H1 (cell line): Measurements from ENCODE around the gene ANP32B. TPM values are rescaled to one million over a fixed set of nuclear protein-coding genes. Genes with fewer than 3 reads are reported as not detected.

ENCODE experiments used
- CTCF ChIA-PET: fragments of 300-600 bp; sonication (Branson Sonifier 250); formaldehyde crosslinking; loops from one replicate; lab custom pipeline; 2021; ENCODE audit not compliant: partially characterized antibody; lab: Charles Lee
- POLR2A ChIA-PET: fragments of 300-600 bp; sonication (Branson Sonifier 250); formaldehyde crosslinking; loops from one replicate; lab custom pipeline; 2021; ENCODE audit warnings: inconsistent platforms; ENCODE audit not compliant: partially characterized antibody; lab: Charles Lee
- DNase-seq, 2 experiments: peaks; one replicate each; pipeline versions ENCODE4 v3.0.0 to v3.0.0-alpha.2; 2010 to 2022; ENCODE audit warnings: low spot score in 2 of 2, low read depth in 1 of 2, mixed read lengths in 1 of 2
- FAIRE-seq: peaks from 2 replicates; lab custom pipeline; 2011; peaks lifted over from hg19 to GRCh38; lab: Jason Lieb, UNC
- H2AFZ ChIP-seq: 2 replicates; pipeline ENCODE4 v1.8.1; 2012; ENCODE audit warnings: low read length, inconsistent platforms
- H2AK5ac ChIP-seq: 2 replicates; pipeline ENCODE4 v1.6.1; 2013; ENCODE audit warnings: low read depth, low read length
- H2BK120ac ChIP-seq: replicated peaks from 2 replicates; pipeline ENCODE3; 2013; ENCODE audit warnings: low read depth, low read length, inconsistent platforms
- H2BK12ac ChIP-seq: 2 replicates; pipeline ENCODE4 v1.6.1; 2013; ENCODE audit warnings: low read depth, low read length
- H2BK15ac ChIP-seq: 2 replicates; pipeline ENCODE4 v1.6.1; 2013; ENCODE audit warnings: low read length
- H2BK20ac ChIP-seq: 2 replicates; pipeline ENCODE4 v1.6.1; 2013; ENCODE audit warnings: low read length
- H2BK5ac ChIP-seq: 2 replicates; pipeline ENCODE4 v1.6.1; 2013; ENCODE audit warnings: low read depth, low read length
- H3K14ac ChIP-seq: 2 replicates; pipeline ENCODE4 v1.6.1; 2013; ENCODE audit warnings: inconsistent platforms; ENCODE audit not compliant: insufficient read length
- H3K18ac ChIP-seq: 2 replicates; pipeline ENCODE4 v1.6.1; 2013; ENCODE audit warnings: low read length; ENCODE audit errors: extremely low read depth
- H3K23ac ChIP-seq: 2 replicates; pipeline ENCODE4 v1.6.1; 2013; ENCODE audit warnings: inconsistent platforms; ENCODE audit not compliant: insufficient read length
- H3K23me2 ChIP-seq: 2 replicates; pipeline ENCODE4 v1.6.1; 2013; ENCODE audit warnings: low read depth, low read length
- H3K27ac ChIP-seq: 2 replicates; pipeline ENCODE4 v1.6.1; 2011; ENCODE audit warnings: low read depth, low read length, inconsistent platforms
- H3K27me3 ChIP-seq, 4 experiments: replicated peaks in 1 of 4; 1 replicate in 1 of 4; 2 replicates in 3 of 4; pipeline versions ENCODE4 v1.6.1 to v1.8.1; 2011 to 2013; ENCODE audit warnings: low read length in 3 of 4, mild to moderate bottlenecking in 3 of 4, inconsistent platforms in 2 of 4, mixed read lengths in 2 of 4, moderate library complexity in 1 of 4; ENCODE audit not compliant: control insufficient read depth in 3 of 4, insufficient read depth in 3 of 4; ENCODE audit errors: extremely low read depth in 1 of 4
- H3K36me3 ChIP-seq, 4 experiments: 2 replicates each; pipeline versions ENCODE4 v1.6.1 to v1.8.1; 2011 to 2013; ENCODE audit warnings: mild to moderate bottlenecking in 4 of 4, low read length in 3 of 4, moderate library complexity in 2 of 4, control low read depth in 1 of 4, inconsistent platforms in 1 of 4; ENCODE audit not compliant: insufficient read depth in 4 of 4, control insufficient read depth in 2 of 4
- H3K4ac ChIP-seq: replicated peaks from 2 replicates; pipeline ENCODE3; 2013; ENCODE audit warnings: low read length, low read depth, mixed read lengths, inconsistent platforms; ENCODE audit not compliant: insufficient read length
- H3K4me1 ChIP-seq, 4 experiments: replicated peaks in 1 of 4; 1 replicate in 1 of 4; 2 replicates in 3 of 4; pipeline versions ENCODE4 v1.6.1 to v1.8.1; 2011 to 2013; ENCODE audit warnings: low read length in 3 of 4, inconsistent platforms in 2 of 4, mixed read lengths in 1 of 4; ENCODE audit not compliant: insufficient read depth in 4 of 4, control insufficient read depth in 3 of 4
- H3K4me2 ChIP-seq, 2 experiments: 2 replicates each; pipeline versions ENCODE4 v1.6.1 to v1.8.1; 2011 to 2013; ENCODE audit warnings: low read depth in 2 of 2, low read length in 2 of 2, control low read depth in 1 of 2, inconsistent platforms in 1 of 2, mild to moderate bottlenecking in 1 of 2; ENCODE audit not compliant: insufficient read depth in 1 of 2
- H3K4me3 ChIP-seq, 4 experiments: fragments of 200-600, 300-600 bp in 1 of 4; sonication (generic), shearing (Covaris generic), sonication (Bioruptor Twin) in 1 of 4; 2 replicates each; pipeline versions ENCODE4 v1.5.1 to v1.8.1; 2011 to 2016; ENCODE audit warnings: low read length in 4 of 4, low read depth in 3 of 4, control low read depth in 2 of 4, inconsistent platforms in 2 of 4, mild to moderate bottlenecking in 2 of 4, mixed read lengths in 1 of 4, moderate library complexity in 1 of 4; ENCODE audit not compliant: insufficient read depth in 2 of 4; ENCODE audit errors: extremely low read depth in 1 of 4
- H3K56ac ChIP-seq: replicated peaks from 2 replicates; pipeline ENCODE3; 2013; ENCODE audit warnings: low read depth, mild to moderate bottlenecking, mixed read lengths, low read length, inconsistent platforms; ENCODE audit not compliant: insufficient read length
- H3K79me1 ChIP-seq: 2 replicates; pipeline ENCODE4 v1.6.1; 2013; ENCODE audit warnings: low read depth, low read length, control low read depth
- H3K79me2 ChIP-seq, 2 experiments: 2 replicates each; pipeline versions ENCODE4 v1.6.1 to v1.8.1; 2012 to 2013; ENCODE audit warnings: low read length in 2 of 2, mild to moderate bottlenecking in 2 of 2, inconsistent platforms in 1 of 2; ENCODE audit not compliant: insufficient read depth in 2 of 2, control insufficient read depth in 1 of 2
- H3K9ac ChIP-seq, 4 experiments: replicated peaks in 1 of 4; 1 replicate in 1 of 4; 2 replicates in 3 of 4; pipeline versions ENCODE4 v1.6.1 to v1.8.1; 2011 to 2013; ENCODE audit warnings: low read depth in 3 of 4, low read length in 3 of 4, control low read depth in 2 of 4, mild to moderate bottlenecking in 2 of 4, moderate library complexity in 2 of 4, inconsistent platforms in 1 of 4; ENCODE audit errors: extremely low read depth in 1 of 4
- H3K9me3 ChIP-seq, 2 experiments: 2 replicates each; pipeline versions ENCODE4 v1.6.1 to v1.8.1; 2012 to 2013; ENCODE audit warnings: mild to moderate bottlenecking in 2 of 2, moderate library complexity in 2 of 2, control low read depth in 1 of 2, inconsistent platforms in 1 of 2, low read depth in 1 of 2, low read length in 1 of 2, mixed read lengths in 1 of 2; ENCODE audit not compliant: insufficient read depth in 2 of 2
- H4K20me1 ChIP-seq, 2 experiments: replicated peaks in 1 of 2; 2 replicates each; pipeline versions ENCODE3 to v1.8.1; 2011 to 2013; ENCODE audit warnings: inconsistent platforms in 2 of 2, low read length in 2 of 2, mild to moderate bottlenecking in 1 of 2; ENCODE audit not compliant: insufficient read depth in 2 of 2, control insufficient read depth in 1 of 2
- H4K5ac ChIP-seq: 2 replicates; pipeline ENCODE4 v1.6.1; 2013; ENCODE audit warnings: low read length, low read depth, mixed read lengths, inconsistent platforms; ENCODE audit not compliant: insufficient read length
- H4K8ac ChIP-seq: 2 replicates; pipeline ENCODE4 v1.8.0; 2013; ENCODE audit warnings: mild to moderate bottlenecking, moderate library complexity, low read length, inconsistent platforms; ENCODE audit not compliant: insufficient read depth; ENCODE audit errors: extremely low read depth
- H4K91ac ChIP-seq: replicated peaks from 2 replicates; pipeline ENCODE3; 2013; ENCODE audit warnings: low read length, mixed read lengths, inconsistent platforms; ENCODE audit not compliant: insufficient read length
- EGR1 ChIP-seq: IDR thresholded peaks from 2 replicates; pipeline ENCODE4 v1.6.1; 2011; ENCODE audit warnings: low read depth, low read length, borderline replicate concordance
- GABPA ChIP-seq: IDR thresholded peaks from 2 replicates; pipeline ENCODE4 v1.6.1; 2011; ENCODE audit warnings: mild to moderate bottlenecking, low read length, moderate library complexity, borderline replicate concordance; ENCODE audit not compliant: insufficient read depth
- KDM1A ChIP-seq: fragments of 200-600, 300-600 bp; sonication (generic); IDR thresholded peaks from 2 replicates; pipeline ENCODE4 v1.7.1; 2016; ENCODE audit warnings: mild to moderate bottlenecking, low read length, borderline replicate concordance
- SP1 ChIP-seq: IDR thresholded peaks from 2 replicates; pipeline ENCODE4 v1.6.1; 2011; ENCODE audit warnings: low read depth, low read length
- SP4 ChIP-seq: IDR thresholded peaks from 2 replicates; pipeline ENCODE4 v1.6.1; 2012; ENCODE audit warnings: low read length, inconsistent platforms
- WGBS, 2 experiments: shearing (Covaris generic) in 1 of 2; methylation state at CpG; one replicate each; pipeline versions ENCODE4 v1.1.6 to v1.1.7; 2013 to 2015; ENCODE audit warnings: low lambda C conversion rate in 2 of 2, mixed read lengths in 2 of 2, inconsistent platforms in 1 of 2, low coverage in 1 of 2, missing lambda C conversion rate in 1 of 2; ENCODE audit not compliant: insufficient replicate concordance in 2 of 2, insufficient coverage in 1 of 2, insufficient read length in 1 of 2; ENCODE audit errors: extremely low coverage in 1 of 2, missing lambda C conversion rate in 1 of 2; 5-methylcytosine and 5-hydroxymethylcytosine counted together
- polyA plus RNA-seq, 7 experiments: library from polyadenylated mRNA; depleted of rRNA in 3 of 7; stranded (reverse) in 5 of 7; unstranded in 2 of 7; fragments of >200 nt in 5 of 7; fragments of 200-250 nt in 2 of 7; gene quantifications; 1 replicate in 5 of 7; 2 replicates in 1 of 7; 4 replicates in 1 of 7; pipeline versions ENCODE4 v1.2.1 to v1.2.3, GENCODE V29; 2011 to 2013; ENCODE audit warnings: missing spikeins in 2 of 7, mixed read lengths in 2 of 7
- total RNA-seq: library from RNA; stranded (reverse); fragmentation: NEBNext Ultra II Directional; extraction: Animal tissue kit (Norgen Biotek cat#: 25700); gene quantifications from 2 replicates; pipeline ENCODE4 v1.2.1, GENCODE V29; 2021

ANP32B gene
- total and polyA plus RNA-seq, 2 of the 8 experiments (the other 6 are each of a cell fraction or from before 2014, with no cell fraction given) = 7.6 to 88.1 TPM

DNA sequence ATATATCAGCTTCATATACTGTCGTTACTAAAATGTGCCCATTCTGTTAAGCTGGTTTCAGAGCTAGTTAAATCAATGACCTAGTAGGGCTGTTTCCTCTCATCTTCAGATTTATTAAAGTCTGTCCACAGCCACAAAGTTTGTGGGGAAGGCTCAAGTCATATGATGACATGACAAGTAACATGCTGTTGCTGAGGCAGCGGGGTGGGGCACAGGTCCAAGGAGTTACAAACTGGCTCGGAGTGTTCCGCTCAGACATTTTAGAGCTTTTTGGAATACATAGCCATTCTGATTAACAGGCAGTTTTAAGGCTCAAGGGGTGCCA lies 2.7 kb upstream of the ANP32B start:
- H3K18ac ChIP-seq = no peak overlapping the region
- H2BK20ac ChIP-seq = no peak overlapping the region
- no peak overlapping the region for H3K14ac ChIP-seq
- H3K79me2 ChIP-seq = peaks cover 0 to 4% of the 10 kb centered on the region in 2 experiments; a peak in 2 of 4 replicates
- H3K4me2 ChIP-seq = no peak overlapping the region
- no peak overlapping the region for H2BK15ac ChIP-seq
- no peaks in the 10 kb centered on the region for H3K79me1 ChIP-seq
- FAIRE-seq (no peak), DNase-seq (no peak)
- H4K5ac ChIP-seq = no peak overlapping the region
- H4K20me1 ChIP-seq = peaks cover 6 to 20% of the 10 kb centered on the region in 2 experiments
- no peak overlapping the region for H2BK12ac ChIP-seq
- H3K36me3 ChIP-seq = no peaks in the 10 kb centered on the region
- H2AK5ac ChIP-seq = no peak overlapping the region
- 87% methylated on average over 4 of the region's 4 CpGs; no CpG with 5 or more reads in 1 of the 2 experiments for WGBS, 2 experiments
- no peak overlapping the region for H4K8ac ChIP-seq
- no peak overlapping the region for H3K27ac ChIP-seq
- H2BK120ac ChIP-seq = no peak overlapping the region
- no peak overlapping the region for H3K4ac ChIP-seq
- no peak overlapping the region for H3K4me3 ChIP-seq
- no peak overlapping the region for H2AFZ ChIP-seq
- H3K27me3 ChIP-seq = peaks cover 42 to 82% (median 57%) of the 10 kb centered on the region in 4 experiments
- H3K23me2 ChIP-seq = peaks cover 12% of the 10 kb centered on the region; the same call in 1 of the 2 replicates
- H3K9ac ChIP-seq = no peak overlapping the region
- H3K56ac ChIP-seq = no peak overlapping the region
- H4K91ac ChIP-seq = no peak overlapping the region
- CTCF ChIA-PET = interaction anchor here (0.6 kb wide), 1 partner anchor 15 kb away, joined by 3 read pairs; no protein-coding TSS in a partner anchor
- POLR2A ChIA-PET = interaction anchor here (0.6 kb wide), 1 partner anchor 36 kb away, joined by 3 read pairs; no protein-coding TSS in a partner anchor
- H3K4me1 ChIP-seq = peaks cover 0 to 7% (median 2%) of the 10 kb centered on the region in 4 experiments; a peak in 2 of 7 replicates
- H2BK5ac ChIP-seq = no peak overlapping the region
- H3K23ac ChIP-seq = no peak overlapping the region
- H3K9me3 ChIP-seq = peaks cover 0 to 5% of the 10 kb centered on the region in 2 experiments; a peak in 1 of 4 replicates
- no peak for TF ChIP-seq KDM1A
- TF ChIP-seq SP4 = no peak
- no peak for TF ChIP-seq SP1
- TF ChIP-seq EGR1 = no peak
- no peak for TF ChIP-seq GABPA
